Measurements from ENCODE around the gene KCNIP4. TPM values are rescaled to one million over a fixed set of nuclear protein-coding genes. Genes with fewer than 3 reads are reported as not detected.

The KCNIP4 gene
- total and polyA plus RNA-seq, 2 of the 8 experiments (the other 6 are each of a cell fraction or from before 2014, with no cell fraction given), result 0.06 TPM; not detected in 1

DNA sequence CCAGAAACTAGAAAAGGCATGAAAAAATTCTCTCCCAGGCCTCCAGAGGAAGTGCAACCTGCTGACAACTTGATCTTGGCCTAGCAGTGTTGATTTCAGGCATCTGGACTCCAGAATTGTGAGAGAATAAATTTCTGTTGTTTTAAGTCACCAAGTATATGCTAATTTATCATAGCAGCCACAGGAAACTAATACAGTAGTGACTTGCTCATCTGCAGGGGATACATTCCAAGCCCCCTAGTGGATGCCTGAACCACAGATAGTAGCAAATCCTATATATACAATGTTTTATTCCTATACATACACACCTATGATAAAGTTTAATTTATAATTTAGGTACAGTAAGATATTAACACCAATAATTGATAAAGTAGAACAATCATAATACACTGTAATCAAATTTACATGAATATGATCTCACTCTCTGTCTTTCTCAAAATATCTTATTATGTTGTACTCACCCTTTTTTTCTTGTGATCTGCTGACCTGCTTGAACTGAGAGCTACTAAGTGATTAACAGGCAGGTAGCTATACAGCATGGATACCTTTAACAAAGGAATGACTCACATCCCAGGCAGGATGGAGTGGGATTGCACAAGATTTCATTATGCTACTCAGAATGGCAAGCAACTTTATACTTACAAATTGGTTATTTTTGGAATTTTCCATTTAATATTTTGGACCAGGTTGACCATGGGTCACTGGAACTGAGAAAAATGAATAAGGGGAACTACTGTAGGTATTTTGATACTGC is 501.1 kb downstream of the KCNIP4 start:
- Histone ChIP-seq H2AFZ (ENCODE audit: low read length) (no peak overlapping the region), H2BK20ac (ENCODE audit: low read length) (no peak overlapping the region), H2BK120ac (replicated peaks; ENCODE audit: low read depth, low read length) (no peak overlapping the region), H3K9ac (replicated peaks in 1 of 4; ENCODE audit: extremely low read depth in 1 of 4, low read depth in 3 of 4, low read length in 3 of 4) (no peak overlapping the region), H3K4me1 (replicated peaks in 1 of 4; ENCODE audit: control insufficient read depth in 3 of 4, insufficient read depth in 4 of 4, low read length in 3 of 4) (no peaks in the 10 kb centered on the region), H3K79me1 (ENCODE audit: low read depth, low read length) (no peaks in the 10 kb centered on the region), H3K9me3 (ENCODE audit: insufficient read depth in 2 of 2, low read depth in 1 of 2, low read length in 1 of 2) (no peaks in the 10 kb centered on the region), H4K91ac (replicated peaks; ENCODE audit: insufficient read length, low read length) (no peak overlapping the region), H4K20me1 (replicated peaks in 1 of 2; ENCODE audit: control insufficient read depth in 1 of 2, insufficient read depth in 2 of 2, low read length in 2 of 2) (no peaks in the 10 kb centered on the region), H3K23me2 (ENCODE audit: low read depth, low read length) (no peaks in the 10 kb centered on the region), H3K4ac (replicated peaks; ENCODE audit: insufficient read length, low read depth, low read length) (no peak overlapping the region), H3K27me3 (replicated peaks in 1 of 4; ENCODE audit: control insufficient read depth in 3 of 4, extremely low read depth in 1 of 4, insufficient read depth in 3 of 4, low read length in 3 of 4) (no peaks in the 10 kb centered on the region), H2BK12ac (ENCODE audit: low read depth, low read length) (no peak overlapping the region), H3K36me3 (ENCODE audit: control insufficient read depth in 2 of 4, insufficient read depth in 4 of 4, low read length in 3 of 4) (no peaks in the 10 kb centered on the region), H3K23ac (ENCODE audit: insufficient read length) (no peak overlapping the region), H3K4me3 (ENCODE audit: extremely low read depth in 1 of 4, insufficient read depth in 2 of 4, low read depth in 3 of 4, low read length in 4 of 4) (no peak overlapping the region), H2BK15ac (ENCODE audit: low read length) (no peak overlapping the region), H4K8ac (ENCODE audit: extremely low read depth, insufficient read depth, low read length) (no peak overlapping the region), H3K27ac (ENCODE audit: low read depth, low read length) (no peak overlapping the region), H3K79me2 (ENCODE audit: control insufficient read depth in 1 of 2, insufficient read depth in 2 of 2, low read length in 2 of 2) (no peaks in the 10 kb centered on the region), H3K14ac (ENCODE audit: insufficient read length) (no peak overlapping the region), H3K18ac (ENCODE audit: extremely low read depth, low read length) (no peak overlapping the region), H3K4me2 (ENCODE audit: insufficient read depth in 1 of 2, low read depth in 2 of 2, low read length in 2 of 2) (no peak overlapping the region), H4K5ac (ENCODE audit: insufficient read length, low read depth, low read length) (no peak overlapping the region), H3K56ac (replicated peaks; ENCODE audit: insufficient read length, low read depth, low read length) (no peak overlapping the region), H2AK5ac (ENCODE audit: low read depth, low read length) (no peak overlapping the region), H2BK5ac (ENCODE audit: low read depth, low read length) (no peak overlapping the region)
- no peak for FAIRE-seq
- TF ChIP-seq SAP30 (IDR thresholded peaks at IDR 0.05; ENCODE audit: insufficient read depth, insufficient replicate concordance, low read length) (no peak), CHD1 (IDR thresholded peaks at IDR 0.05; ENCODE audit: low read depth, low read length) (no peak), CEBPB (IDR thresholded peaks at IDR 0.05; ENCODE audit: low read depth, low read length) (peak; percentile 52; the same call in 1 of the 2 replicates), HDAC6 (IDR thresholded peaks at IDR 0.05; ENCODE audit: low read depth, low read length) (no peak), POU5F1 (IDR thresholded peaks at IDR 0.05; ENCODE audit: low read depth, low read length) (no peak), EGR1 (IDR thresholded peaks at IDR 0.05; ENCODE audit: borderline replicate concordance, low read depth, low read length) (no peak), SP1 (IDR thresholded peaks at IDR 0.05; ENCODE audit: low read depth, low read length) (no peak), JUND (IDR thresholded peaks at IDR 0.05; ENCODE audit: low read length) (no peak), CTCF (IDR thresholded peaks at IDR 0.05; ENCODE audit: control extremely low read depth in 1 of 3, insufficient read depth in 1 of 3, low read depth in 1 of 3, low read length in 3 of 3) (peak in 2 of 3 experiments; percentile 12 to 36; a peak in 2 of 4 replicates), RAD21 (IDR thresholded peaks at IDR 0.05 in 1 of 2, conservative IDR thresholded peaks at IDR 0.05 in 1 of 2; ENCODE audit: low read depth in 2 of 2, low read length in 2 of 2) (peak; percentile 18 to 31; a peak in 2 of 4 replicates)
- ChIA-PET CTCF (ENCODE audit: partially characterized antibody) (interaction anchor here (0.7 to 1.3 kb wide), 3 partner anchors 20 to 1553 kb away, joined by 3 read pairs; no protein-coding TSS in a partner anchor), POLR2A (ENCODE audit: partially characterized antibody) (no interaction called here)
- DNase-seq (ENCODE audit: low read depth in 1 of 2, low spot score in 2 of 2), result no peak

Measured in H1 (cell line).